HuH-7 (cell line): Measurements from ENCODE around the gene SURF2.
A peak's percentile ranks its signal among the peaks of the same experiment; 100 is the strongest.
"Not testable (repeated sequence)": the region's sequence is repeated elsewhere in the genome, so short reads cannot be mapped to it uniquely, and the experiment has no call there.

ENCODE experiments used
- DNase-seq: peaks from one replicate; pipeline ENCODE4 v3.0.0; 2011; ENCODE audit warnings: low spot score

The SURF2 gene

DNA sequence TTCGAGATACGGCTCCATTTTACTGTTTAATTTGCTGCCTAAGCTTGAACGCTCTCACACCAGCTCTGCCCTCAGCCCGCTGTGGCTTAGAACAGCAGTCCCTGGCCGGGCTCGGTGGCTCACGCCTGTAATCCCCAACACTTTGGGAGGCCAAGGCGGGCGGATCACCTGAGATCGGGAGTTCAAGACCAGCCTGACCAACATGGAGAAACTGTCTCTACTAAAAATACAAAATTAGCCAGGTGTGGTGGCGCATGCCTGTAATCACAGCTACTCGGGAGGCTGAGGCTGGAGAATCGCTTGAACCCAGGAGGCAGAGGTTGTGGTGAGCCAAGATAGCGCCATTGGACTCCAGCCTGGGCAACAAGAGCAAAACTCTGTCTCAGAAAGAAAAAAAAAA lies 20.9 kb downstream of the SURF2 start:
- not testable (repeated sequence) for DNase-seq

DNA sequence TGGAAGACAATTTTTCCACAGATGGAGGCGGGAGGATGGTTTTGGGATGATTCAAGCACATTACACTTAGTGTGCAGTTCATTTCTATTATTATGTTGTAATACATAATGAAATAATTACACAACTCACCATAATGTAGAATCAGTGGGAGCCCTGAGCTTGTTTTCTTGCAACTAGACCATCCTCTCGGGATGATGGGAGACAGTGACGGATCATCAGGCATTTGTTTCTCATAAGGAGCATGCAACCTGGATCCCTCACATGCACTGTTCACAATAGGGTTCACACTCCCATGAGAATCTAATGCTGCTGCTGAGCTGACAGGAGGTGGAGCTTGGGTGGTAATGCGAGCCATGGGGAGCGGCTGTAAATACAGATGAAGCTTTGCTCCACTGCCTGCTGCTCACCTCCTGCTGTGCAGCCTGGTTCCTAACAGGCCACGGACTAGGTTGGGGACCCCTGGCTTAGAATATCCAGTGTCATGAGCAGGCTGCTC lies 21.4 kb downstream of the SURF2 start:
- DNase-seq: no peak

DNA sequence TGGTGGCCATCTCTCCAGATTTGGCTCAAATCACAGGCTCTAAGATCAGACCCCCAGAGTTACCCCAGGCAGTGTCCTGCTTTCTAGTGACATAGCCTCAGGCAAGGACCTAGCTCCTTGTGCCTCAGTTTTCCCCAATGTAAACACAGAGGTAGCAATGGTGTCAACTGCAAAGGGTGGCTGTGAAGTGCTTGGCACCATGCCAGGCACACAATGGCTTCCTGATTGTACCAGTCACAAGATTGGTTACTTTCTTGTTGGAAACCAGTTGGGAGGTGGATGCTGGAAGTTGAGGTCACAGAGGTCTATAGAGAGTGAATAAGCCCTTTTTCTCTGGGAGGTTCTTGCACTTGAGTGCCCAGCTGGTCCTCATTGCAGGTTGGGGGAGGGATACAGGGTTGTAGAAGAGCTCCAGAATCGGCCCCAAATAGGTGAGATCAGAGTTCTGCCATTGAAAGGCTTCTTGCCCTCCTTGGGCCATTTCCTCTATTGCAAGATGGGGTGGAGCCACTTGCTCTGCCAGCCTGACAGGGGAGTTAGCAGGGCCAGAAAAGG lies 22.1 kb downstream of the SURF2 start:
- DNase-seq: no peak

DNA sequence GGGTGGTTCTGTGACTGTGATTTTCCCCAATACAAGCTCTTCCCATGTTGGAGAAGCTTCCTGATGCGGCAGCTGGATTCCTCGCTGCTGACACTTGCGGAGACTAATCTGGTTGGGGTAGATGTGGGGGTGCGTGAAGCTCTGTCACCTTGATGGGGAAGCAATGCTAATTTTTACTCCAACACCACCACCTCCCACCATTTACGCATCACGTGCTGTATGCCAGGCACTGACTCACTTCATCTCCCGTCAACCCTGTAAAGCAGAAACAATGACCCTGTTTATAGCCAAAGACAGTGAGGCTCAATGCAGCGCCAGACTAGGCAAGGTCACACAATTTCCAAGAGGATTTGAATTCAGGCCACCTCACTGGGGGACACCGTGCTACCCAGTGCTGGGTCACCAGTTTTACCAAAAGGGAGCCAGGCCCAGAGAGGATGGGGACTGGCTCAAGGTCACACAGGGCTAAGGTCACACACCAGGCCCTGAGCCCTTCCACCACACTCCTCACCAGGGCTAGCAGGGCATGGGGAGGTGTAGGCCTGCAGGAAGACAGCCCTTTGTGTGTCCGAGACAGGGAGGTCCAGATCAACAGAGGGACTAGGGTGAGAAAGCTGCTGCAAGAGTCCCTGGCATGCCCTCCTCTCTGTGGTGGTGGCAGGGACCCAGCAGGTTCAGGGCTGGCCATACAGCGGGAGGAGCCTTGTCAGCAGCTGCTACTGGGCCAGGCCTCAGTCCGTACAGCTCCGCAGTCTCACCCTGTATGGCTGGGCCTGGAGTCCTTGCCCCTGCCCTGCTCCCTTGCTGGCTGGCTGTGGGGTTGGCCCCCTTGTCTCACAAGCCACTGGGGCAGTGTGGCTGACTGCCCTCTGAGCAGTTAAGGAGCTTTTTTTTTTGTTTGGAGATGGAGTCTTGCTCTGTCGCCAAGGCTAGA lies 23.1 kb downstream of the SURF2 start:
- DNase-seq: no peak

DNA sequence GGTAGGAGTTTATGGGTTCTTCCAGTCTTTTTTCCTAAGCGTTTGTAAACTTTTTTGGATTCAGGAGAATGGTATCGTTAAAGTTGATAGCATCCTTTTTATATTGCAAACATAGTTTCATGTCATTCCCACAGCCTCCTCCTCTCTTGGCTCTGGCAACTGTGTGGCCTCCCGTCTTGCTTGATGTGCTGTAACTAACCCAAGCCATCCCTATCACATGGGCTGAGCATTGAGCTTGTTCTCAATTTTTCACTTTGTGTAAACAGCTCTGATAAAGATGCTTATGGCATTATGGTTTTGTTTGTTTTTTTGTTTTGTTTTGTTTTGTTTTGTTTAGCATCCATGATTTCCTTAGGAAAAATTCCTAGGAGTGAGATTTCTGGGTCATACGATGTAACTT lies 24.4 kb downstream of the SURF2 start:
- no peak for DNase-seq

DNA sequence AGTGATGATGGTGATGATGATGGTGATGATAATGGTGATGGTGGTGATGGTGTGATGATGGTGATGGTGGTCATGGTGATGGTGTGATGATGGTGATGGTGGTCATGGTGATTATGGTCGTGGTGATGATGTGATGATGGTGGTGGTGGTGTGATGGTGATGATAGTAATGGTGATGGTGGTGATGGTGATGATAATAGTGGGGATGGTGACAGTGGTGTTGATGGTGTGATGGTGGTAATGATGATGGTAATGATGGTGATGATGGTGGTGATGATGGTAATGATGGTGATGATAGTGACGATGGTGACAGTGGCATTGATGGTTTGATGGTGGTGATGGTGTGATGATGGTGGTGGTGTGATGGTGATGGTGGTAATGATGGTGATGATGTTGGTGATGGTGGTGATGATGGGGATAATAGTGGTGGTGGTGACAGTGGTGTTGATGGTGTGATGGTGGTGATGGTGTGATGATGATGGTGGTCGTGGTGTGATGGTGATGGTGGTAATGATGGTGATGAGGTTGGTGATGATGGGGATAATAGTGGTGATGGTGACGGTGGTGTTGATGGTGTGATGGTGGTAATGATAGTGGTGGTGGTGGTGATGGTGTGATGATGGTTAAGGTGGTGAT lies 26.3 kb downstream of the SURF2 start:
- DNase-seq: no peak

DNA sequence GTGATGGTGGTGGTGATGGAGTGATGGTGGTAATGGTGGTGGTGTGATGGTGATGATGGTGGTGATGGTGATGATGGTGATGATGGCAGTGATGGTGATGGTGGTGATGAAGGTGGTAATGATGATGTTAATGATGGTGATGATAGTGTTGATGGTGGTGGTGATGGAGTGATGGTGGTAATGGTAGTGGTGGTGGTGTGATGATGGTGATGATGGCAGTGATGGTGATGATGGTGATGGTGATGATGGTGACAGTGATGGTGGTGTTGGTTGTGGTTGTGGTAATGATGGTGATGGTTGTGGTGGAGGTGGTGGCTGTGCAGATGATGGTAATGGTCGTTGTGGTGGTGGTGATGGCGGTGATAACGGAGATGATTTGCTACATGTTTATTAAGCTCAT lies 27.1 kb downstream of the SURF2 start:
- no peak for DNase-seq

DNA sequence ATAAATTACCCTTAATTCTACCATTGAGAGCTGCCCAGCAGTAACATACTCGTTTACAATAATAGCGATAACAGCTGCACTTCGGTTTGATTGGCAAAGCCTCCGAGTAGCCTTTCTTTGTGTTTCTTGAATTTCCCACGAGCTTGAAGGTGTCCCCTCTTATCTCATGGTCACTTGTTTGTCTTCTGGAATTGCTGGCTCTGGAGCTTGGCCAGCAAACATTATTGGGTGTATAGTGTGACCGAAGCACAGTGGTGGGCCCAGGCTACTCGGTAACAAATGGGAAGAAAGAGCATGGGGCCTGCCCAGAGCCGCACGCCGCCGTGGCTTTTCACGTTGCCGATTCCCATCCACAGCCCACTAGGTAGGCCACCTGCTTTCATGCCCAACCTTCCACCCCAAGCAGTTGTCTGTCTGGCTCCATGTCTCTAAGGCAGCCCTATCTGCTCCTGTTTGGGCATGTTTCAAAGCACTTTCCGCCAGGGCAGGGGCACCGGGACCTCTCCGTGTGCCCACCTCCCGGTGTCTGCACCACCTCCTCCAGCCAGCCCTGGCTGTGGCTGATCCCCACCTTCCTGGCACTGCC lies 28.5 kb downstream of the SURF2 start:
- no peak for DNase-seq

DNA sequence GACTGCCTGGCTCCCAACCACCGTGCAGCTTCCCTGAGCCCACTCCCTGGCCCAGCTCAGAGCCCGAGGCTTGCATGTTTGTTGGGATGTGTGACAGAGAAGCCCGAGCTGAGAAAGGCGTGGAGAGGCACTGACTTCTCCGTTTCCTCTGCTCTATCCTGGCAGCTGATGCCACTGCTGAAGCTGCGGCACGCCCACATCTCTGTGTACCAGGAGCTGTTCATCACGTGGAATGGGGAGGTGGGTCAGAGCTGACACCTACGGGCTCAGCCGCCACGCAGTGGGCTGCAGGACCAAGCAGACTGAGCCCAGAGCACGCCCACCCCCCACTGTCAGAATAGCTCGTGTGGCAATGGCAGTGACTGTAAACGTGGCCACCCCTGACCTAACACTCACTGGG lies 29.1 kb downstream of the SURF2 start:
- no peak for DNase-seq

DNA sequence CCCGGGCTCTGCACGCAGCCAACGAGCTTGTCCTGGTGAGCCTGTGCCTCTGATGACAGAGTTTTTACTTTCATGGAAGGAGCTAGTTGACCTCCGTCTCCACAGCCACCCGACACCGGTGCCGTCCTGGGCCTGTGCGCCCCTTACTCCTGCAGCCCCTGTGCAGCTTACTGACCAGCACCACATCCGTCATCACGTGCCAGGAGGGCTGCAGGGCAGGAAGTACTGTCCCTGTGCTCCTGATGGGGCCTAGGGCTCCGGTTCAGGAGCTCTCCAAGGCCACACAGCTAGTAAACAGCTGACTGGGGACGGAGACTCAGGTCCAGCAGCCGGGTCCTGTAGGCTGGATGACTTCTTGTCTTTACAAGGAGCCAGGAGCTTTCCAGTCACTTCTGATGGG lies 30.0 kb downstream of the SURF2 start:
- DNase-seq: no peak

DNA sequence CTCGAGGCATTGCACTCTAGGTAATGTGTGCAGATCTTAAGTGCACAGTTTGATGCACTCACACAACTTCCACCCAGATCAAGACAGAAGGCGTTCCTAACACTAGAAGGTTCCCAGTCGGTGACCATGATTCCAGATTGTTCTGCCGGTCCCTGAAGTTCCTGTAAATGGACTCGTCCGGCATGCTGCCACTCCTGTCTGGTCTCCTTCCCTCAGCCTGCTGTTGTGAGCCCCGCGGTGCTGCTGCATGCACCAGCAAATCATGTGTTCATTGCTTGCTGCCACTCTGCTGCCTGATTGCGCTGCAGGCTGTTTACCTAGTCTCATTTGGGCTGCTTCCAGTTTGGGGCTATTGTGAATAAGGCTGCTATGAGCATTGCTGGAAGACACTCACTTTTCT lies 31.3 kb downstream of the SURF2 start:
- DNase-seq: no peak

DNA sequence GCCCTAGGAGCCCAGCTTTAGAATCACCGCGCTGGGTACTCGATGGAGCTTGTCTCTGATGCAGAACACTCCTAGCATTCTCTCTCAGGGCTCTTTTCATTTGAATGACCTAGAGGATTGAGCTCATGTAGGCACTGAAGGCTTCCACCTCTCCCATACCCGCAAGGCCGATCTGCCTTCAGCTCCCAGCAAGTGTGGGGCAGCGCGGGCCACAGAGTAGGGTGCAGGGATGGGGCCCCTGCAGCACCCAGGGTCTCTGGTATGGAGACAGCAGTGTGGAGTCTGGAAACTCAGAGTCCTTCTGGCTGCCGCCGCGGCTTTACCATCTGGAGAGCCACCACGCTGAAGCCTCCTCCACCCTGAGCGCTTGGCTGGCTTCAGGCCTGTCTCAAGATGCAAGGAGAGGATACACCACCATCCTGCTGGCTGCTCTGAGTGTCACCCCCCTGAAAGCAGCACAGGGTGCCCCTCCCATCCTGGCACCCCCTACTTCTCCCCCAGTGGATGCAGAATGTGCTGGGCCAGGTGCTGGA lies 32.7 kb downstream of the SURF2 start:
- no peak for DNase-seq

DNA sequence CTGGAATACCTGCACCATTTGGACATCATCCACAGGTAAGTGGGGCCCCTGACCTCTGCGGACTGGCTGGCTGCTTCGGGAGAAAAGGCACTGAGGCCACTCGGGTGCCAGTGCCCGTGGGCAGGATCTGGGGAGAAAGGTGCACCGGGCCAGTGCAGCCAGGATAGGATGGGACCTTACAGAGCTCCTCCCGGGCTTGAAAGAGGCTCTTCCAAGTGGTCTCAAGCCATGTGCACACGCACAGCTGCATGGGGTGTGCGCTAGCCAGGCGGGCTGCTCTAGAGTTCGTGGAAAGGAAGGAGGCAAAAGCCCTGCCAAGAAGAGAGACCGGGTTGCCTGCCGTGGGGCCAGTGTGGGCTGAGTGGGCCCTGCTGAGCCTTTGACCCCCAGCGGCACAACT lies 33.2 kb downstream of the SURF2 start:
- DNase-seq: no peak

DNA sequence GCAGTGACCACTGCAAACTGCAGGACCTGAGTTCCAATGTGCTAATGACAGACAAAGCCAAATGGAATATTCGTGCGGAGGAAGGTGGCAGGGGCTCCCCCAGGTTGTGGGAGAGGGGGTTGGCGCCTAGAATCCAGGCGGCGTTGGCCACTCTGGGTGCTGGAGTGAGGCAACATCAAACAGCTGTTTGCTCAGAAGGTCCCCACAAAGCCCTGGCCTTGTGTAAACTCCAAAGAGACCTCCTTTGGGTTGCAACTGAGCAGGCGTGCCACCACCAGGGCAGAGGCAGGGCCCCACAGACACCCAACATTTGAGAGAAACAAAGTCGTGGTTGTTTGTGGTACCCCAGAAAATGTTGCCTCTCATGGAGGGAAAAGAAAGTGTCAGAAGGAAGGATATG lies 34.4 kb downstream of the SURF2 start:
- no peak for DNase-seq

DNA sequence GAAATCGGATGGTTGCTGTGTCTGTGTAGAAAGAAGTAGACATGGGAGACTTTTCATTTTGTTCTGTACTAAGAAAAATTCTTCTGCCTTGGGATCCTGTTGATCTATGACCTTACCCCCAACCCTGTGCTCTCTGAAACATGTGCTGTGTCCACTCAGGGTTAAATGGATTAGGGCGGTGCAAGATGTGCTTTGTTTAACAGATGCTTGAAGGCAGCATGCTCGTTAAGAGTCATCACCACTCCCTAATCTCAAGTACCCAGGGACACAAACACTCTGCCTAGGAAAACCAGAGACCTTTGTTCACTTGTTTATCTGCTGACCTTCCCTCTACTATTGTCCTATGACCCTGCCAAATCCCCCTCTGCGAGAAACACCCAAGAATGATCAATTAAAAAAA lies 35.1 kb downstream of the SURF2 start:
- not testable (repeated sequence) for DNase-seq

DNA sequence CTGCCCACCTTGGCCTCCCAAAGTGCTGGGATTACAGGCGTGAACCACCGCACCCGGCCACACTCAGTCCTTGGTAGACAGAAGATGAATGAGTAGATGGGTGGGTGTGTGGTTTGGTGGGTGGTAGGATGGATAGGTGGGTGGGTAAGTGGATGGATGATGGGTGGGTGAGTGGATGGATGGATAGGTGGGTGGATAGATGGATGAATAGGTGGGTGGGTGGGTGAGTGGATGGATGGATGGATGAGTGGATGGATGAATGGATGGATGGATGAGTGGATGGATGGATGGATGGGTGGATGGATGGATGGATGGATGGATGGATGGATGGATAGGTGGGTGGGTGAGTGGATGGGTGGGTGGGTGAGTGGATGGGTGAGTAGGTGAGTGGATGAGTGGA lies 36.0 kb downstream of the SURF2 start:
- DNase-seq: not testable (repeated sequence)

DNA sequence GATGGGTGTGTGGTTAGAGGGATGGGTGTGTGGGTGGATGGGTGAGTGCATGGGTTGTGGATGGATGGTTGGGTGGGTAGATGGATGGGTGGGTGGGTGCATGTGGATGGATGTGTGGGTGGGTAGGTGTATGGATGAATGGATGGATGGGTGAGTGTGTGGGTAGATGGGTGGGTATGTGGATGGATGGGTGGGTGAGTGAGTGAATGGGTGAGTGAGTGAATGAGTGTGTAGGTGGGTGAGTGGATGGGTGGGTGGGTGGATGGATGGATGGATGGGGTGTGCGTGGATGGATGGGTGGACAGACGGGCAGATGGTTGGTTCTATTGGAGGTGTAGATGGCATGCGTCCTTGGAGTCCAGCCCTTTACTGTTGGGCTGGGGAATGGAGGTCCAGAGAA lies 37.0 kb downstream of the SURF2 start:
- no peak for DNase-seq

DNA sequence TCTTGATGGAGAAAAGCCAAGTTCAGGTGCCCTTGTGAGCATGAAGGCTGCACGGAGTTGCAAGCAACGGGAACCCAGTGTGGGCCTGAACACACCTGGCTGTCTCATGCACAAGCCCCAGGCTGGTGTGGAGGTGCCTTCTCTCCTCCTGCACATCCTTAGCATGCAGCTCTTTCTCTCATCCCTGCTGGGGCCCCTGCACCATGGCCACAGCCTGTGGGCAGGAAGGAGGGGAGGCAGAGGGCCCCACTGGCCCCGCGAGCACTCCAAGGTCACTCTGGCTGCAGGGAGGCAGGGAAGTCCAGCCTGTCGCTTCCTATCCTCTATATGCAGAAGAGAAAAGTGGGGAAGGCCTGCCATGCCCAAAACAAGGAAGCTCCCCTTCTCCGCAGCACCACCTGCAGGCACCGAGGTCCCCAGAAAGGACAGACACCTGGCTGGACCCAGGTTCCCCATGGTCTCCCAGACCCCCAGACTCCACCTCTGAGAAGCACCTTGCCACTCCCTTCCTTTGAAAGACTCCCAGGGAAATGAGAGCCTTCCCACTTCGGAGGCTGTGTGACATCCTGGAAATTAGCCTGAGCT lies 38.4 kb downstream of the SURF2 start:
- no peak for DNase-seq

DNA sequence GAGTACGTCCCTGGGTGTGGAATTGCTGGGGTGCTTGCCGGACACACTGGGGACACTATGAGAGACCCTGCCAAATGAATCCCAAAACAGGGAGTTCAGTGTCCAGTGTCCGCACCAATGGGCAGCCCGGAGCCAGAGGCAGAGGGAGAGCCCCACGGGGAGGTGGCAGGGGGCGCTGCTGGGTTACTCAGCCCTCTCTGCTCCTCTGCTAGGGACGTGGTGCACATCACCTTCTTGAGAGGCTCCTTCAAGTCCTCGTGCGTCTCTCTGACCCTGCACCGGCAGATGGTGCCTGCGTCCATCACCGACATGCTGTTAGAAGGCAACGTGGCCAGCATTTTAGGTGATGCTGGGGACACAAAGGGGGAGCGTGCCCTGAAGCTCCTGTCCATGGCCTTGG lies 40.6 kb downstream of the SURF2 start:
- peak; percentile 57 for DNase-seq

DNA sequence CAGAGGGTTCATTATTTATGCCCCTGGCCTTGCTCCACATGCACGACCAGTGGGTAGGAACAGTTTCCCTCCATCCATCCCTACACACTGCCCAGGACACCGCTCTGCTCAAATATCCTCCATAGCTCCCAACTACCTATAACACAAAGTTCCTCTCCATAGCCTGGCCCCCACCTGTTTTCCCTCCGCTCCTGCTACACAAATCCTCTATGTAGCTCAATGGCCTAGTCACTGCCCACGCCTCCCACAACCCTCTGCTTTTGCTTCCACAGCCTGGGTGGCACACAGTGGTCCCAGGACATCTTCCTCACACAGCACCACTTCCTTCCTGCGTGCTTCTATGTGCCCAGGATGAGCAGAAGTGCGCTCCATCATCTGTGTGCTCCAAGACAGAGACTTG lies 41.0 kb downstream of the SURF2 start:
- DNase-seq: no peak

DNA sequence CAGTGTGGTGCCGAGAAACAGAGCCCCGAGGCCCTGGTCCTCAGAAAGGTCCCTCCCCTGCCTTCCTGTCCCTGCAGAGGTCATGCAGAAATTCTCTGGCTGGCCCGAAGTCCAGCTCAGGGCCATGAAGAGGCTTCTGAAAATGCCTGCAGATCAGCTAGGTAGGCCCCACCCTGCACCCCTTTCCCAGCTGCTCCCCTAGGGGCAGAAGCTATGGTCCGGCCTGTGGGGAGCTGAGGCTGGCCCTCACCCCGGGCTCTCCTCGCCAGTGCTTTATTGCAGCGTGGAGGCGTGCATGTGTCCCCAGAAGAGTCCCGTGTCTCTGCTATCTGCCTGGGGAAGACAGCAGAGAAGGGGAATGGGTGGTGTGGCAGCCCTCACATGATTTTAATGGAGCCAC lies 41.5 kb downstream of the SURF2 start:
- no peak for DNase-seq

DNA sequence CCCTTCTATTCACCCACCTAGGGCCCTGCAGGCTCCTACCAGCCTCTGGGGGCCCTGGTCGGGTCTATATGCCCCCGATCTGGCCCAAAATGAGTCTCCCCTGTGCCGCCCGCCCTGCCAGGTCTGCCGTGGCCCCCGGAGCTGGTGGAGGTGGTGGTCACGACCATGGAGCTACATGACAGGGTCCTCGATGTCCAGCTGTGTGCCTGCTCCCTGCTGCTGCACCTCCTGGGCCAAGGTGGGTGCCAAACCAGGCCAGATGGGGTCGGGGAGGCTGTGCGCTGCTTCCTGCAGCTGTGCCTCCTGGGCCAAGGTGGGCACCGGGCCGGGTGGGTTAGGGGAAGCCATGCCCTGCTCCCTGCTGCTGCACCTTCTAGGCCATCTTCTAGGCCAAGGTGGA lies 43.9 kb downstream of the SURF2 start:
- DNase-seq: no peak
